MCF 10A (cell line): ENCODE results near the gene GBA2. TPM values are rescaled to one million over a fixed set of nuclear protein-coding genes. Genes with fewer than 3 reads are reported as not detected.
A peak's percentile ranks its signal among the peaks of the same experiment; 100 is the strongest.

Source experiments
- BruUV-seq: library from RNA; stranded (reverse); fragments of 400-500 nt; replicated peaks from 2 replicates; lab custom pipeline; 2021; lab: Mats Ljungman, UMichigan
- CTCF ChIA-PET: fragments of 300-600 bp; sonication (Branson Sonifier 250); formaldehyde crosslinking; extraction: SDS; loops from one replicate; lab custom pipeline; 2021; ENCODE audit warnings: antibody characterized with exemption, inconsistent platforms; lab: Yijun Ruan, JAX
- POLR2A ChIA-PET: fragments of 300-600, 350-650 bp; sonication (Branson Sonifier 250); formaldehyde crosslinking; extraction: SDS; loops from one replicate; lab custom pipeline; 2020; ENCODE audit warnings: antibody characterized with exemption, inconsistent platforms; lab: Yijun Ruan, JAX
- DNase-seq: peaks from one replicate; pipeline ENCODE4 v3.0.0-alpha.2; 2018; ENCODE audit not compliant: unreplicated experiment
- H3K27ac Mint-ChIP-seq: one replicate; pipeline ENCODE4 v1.8.0; 2022; ENCODE audit warnings: mild to moderate bottlenecking, low read depth, mixed read lengths; ENCODE audit not compliant: unreplicated experiment
- H3K27me3 Mint-ChIP-seq: one replicate; pipeline ENCODE4 v1.8.0; 2022; ENCODE audit warnings: mixed read lengths; ENCODE audit not compliant: insufficient read depth, unreplicated experiment
- H3K36me3 Mint-ChIP-seq: one replicate; pipeline ENCODE4 v1.8.0; 2022; ENCODE audit warnings: mild to moderate bottlenecking, moderate library complexity, mixed read lengths; ENCODE audit not compliant: insufficient read depth, unreplicated experiment
- H3K4me1 Mint-ChIP-seq: one replicate; pipeline ENCODE4 v1.8.0; 2022; ENCODE audit warnings: mixed read lengths; ENCODE audit not compliant: insufficient read depth, unreplicated experiment
- H3K4me3 Mint-ChIP-seq: one replicate; pipeline ENCODE4 v1.8.0; 2022; ENCODE audit warnings: mild to moderate bottlenecking, moderate library complexity, mixed read lengths; ENCODE audit not compliant: unreplicated experiment
- H3K9me3 Mint-ChIP-seq: one replicate; pipeline ENCODE4 v1.8.0; 2022; ENCODE audit warnings: mixed read lengths; ENCODE audit not compliant: unreplicated experiment
- intact Hi-C: fragments of 100-400 bp; cut with micrococcal nuclease; formaldehyde crosslinking; loops from 2 replicates; pipeline ENCODE4 v1.14.1; 2022
- total RNA-seq: library from RNA; stranded (reverse); gene quantifications from 2 replicates; pipeline ENCODE4 v1.2.3, GENCODE V29; 2022
- TF ChIP-seq, protein P1 (sequence below): fragments of 200-600 bp; IDR thresholded peaks from one replicate; pipeline ENCODE4 v1.8.0; 2022; ENCODE audit warnings: antibody characterized with exemption, mild to moderate bottlenecking; ENCODE audit not compliant: unreplicated experiment

The GBA2 gene
- total RNA-seq, 1 experiment from 2014 or later, result 51.3 TPM

DNA sequence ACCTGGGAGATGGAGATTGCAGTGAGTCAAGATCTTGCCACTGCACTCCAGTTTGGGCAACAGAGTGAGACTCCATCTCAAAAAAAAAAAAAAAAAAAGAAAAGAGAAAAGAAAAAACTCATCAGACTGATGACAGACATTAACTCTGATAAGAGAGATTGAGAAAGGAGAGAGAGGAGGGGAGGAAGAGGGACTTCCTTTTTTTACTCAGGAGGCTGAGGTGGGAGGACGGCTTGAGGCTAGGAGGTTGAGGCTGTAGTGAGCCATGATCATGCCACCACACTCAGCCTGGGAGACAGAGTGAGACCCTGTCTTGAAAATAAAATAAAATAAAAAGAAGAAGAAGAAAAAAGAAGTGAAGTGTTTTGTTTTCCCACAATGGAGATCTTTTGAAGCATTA is 14.8 kb upstream of the GBA2 start:
- POLR2A ChIA-PET, result interaction anchor here (0.6 to 2.2 kb wide), 2 partner anchors 9 to 16 kb away, joined by 3 to 5 read pairs; no protein-coding TSS in a partner anchor
- no peaks in the 10 kb centered on the region for H3K27me3 Mint-ChIP-seq
- H3K4me1 Mint-ChIP-seq, result peaks cover 9% of the 10 kb centered on the region
- TF ChIP-seq, protein P1, sequence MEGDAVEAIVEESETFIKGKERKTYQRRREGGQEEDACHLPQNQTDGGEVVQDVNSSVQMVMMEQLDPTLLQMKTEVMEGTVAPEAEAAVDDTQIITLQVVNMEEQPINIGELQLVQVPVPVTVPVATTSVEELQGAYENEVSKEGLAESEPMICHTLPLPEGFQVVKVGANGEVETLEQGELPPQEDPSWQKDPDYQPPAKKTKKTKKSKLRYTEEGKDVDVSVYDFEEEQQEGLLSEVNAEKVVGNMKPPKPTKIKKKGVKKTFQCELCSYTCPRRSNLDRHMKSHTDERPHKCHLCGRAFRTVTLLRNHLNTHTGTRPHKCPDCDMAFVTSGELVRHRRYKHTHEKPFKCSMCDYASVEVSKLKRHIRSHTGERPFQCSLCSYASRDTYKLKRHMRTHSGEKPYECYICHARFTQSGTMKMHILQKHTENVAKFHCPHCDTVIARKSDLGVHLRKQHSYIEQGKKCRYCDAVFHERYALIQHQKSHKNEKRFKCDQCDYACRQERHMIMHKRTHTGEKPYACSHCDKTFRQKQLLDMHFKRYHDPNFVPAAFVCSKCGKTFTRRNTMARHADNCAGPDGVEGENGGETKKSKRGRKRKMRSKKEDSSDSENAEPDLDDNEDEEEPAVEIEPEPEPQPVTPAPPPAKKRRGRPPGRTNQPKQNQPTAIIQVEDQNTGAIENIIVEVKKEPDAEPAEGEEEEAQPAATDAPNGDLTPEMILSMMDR, result no peak
- no peaks in the 10 kb centered on the region for H3K9me3 Mint-ChIP-seq
- H3K4me3 Mint-ChIP-seq, result no peak overlapping the region
- CTCF ChIA-PET, result interaction anchor here (0.6 kb wide), 1 partner anchor 119 kb away, joined by 4 read pairs; no protein-coding TSS in a partner anchor
- peaks cover 8% of the 10 kb centered on the region for H3K36me3 Mint-ChIP-seq
- no peak for DNase-seq
- H3K27ac Mint-ChIP-seq, result no peak overlapping the region
- no TSS peak for BruUV-seq
- intact Hi-C loops, result no loop called here

DNA sequence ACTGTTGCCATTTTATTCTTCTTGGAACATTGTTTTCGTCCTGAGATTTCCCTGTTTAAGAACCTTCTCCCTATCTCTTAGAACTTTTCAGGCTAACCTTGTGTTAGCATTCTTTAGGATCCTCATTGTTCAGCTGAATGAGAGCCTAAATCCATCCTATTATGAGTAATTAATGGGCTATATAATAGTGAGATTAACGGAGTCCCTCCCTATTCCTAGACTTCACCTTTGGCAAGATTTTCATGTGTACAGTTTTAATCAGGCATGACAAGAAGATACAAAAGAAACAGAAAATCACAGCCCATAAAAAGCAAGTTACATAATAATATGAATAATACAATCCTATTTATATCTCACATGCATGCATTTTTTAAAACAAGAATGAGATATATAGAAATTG is 14.2 kb upstream of the GBA2 start:
- Mint-ChIP-seq H3K4me3 (no peak overlapping the region), H3K9me3 (no peaks in the 10 kb centered on the region), H3K27ac (no peak overlapping the region), H3K4me1 (peaks cover 13% of the 10 kb centered on the region), H3K27me3 (no peaks in the 10 kb centered on the region), H3K36me3 (peaks cover 8% of the 10 kb centered on the region)
- ChIA-PET CTCF (interaction anchor here (0.7 to 2.0 kb wide), 2 partner anchors 8 to 117 kb away, joined by 6 to 7 read pairs; no protein-coding TSS in a partner anchor), POLR2A (interaction anchor here (0.6 to 4.8 kb wide), 3 partner anchors 8 to 35 kb away, joined by 5 to 24 read pairs (median 7); no protein-coding TSS in a partner anchor)
- intact Hi-C loops, result no loop called here
- no TSS peak for BruUV-seq
- TF ChIP-seq, protein P1, result no peak
- no peak for DNase-seq

DNA sequence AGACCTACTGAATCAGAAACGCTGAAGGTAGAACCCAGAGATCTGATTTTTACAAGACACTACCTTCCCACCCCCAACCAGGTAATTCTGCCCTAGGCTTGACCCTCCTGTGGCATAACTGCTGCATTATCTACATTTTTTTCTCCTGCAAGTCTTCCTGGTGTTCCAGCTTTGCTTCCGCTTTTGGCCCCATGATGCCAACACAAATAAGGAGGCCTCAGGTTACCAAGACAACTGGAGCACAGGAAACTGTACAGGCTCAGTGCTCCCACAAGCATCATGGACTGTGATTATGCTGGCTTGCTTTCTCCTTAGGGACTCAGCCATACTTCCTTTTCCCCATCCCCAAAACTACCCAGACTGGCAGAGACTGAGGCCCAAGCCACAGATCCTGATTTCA is 11.6 kb upstream of the GBA2 start:
- intact Hi-C loops, result no loop called here
- CTCF ChIA-PET, result interaction anchor here (0.5 to 2.0 kb wide), 8 partner anchors 13 to 116 kb away, joined by 3 to 6 read pairs (median 3); no protein-coding TSS in a partner anchor
- BruUV-seq, result no TSS peak

DNA sequence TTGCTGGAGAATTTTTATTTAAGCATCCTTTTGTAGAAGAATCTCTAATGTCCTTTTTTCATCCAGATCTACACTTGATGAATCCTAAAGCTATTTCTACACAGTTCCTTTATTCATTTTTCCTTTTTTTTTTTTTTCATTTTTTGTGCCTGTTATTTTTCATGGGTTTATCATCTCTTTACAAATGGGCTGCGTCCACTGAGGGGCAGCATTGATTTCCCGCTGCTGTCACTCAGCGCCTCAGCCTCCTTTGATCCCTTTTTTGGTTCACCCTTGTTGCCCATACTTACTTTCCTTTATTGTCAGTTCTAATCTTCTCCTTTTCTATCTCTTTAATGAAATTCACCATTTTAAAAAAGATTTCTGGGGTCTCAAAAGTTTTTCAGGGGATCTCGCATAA is 10.8 kb upstream of the GBA2 start:
- TF ChIP-seq, protein P1, result no peak
- no peak for DNase-seq
- Mint-ChIP-seq H3K36me3 (peaks cover 14% of the 10 kb centered on the region), H3K9me3 (no peaks in the 10 kb centered on the region), H3K27me3 (no peaks in the 10 kb centered on the region), H3K4me3 (no peak overlapping the region), H3K27ac (no peak overlapping the region), H3K4me1 (peaks cover 20% of the 10 kb centered on the region)
- intact Hi-C loops, result no loop called here
- POLR2A ChIA-PET, result interaction anchor here (1.2 to 4.9 kb wide), 4 partner anchors 9 to 28 kb away, joined by 4 to 48 read pairs (median 16); partner anchors contain the start of genes CREB3, GBA2, RGP1 and TLN1
- CTCF ChIA-PET, result interaction anchor here (1.3 kb wide), 1 partner anchor 27 kb away, joined by 3 read pairs; no protein-coding TSS in a partner anchor
- no TSS peak for BruUV-seq

More for the DNA sequence above, 11.6 kb upstream of the GBA2 start:
- peaks cover 20% of the 10 kb centered on the region for H3K4me1 Mint-ChIP-seq
- no peaks in the 10 kb centered on the region for H3K27me3 Mint-ChIP-seq
- POLR2A ChIA-PET, result interaction anchor here (0.7 to 4.9 kb wide), 4 partner anchors 9 to 72 kb away, joined by 3 to 48 read pairs (median 16); partner anchors contain the start of genes GBA2 and RGP1
- H3K36me3 Mint-ChIP-seq, result peaks cover 14% of the 10 kb centered on the region
- peak; percentile 59 for DNase-seq
- TF ChIP-seq, protein P1, result no peak
- no peaks in the 10 kb centered on the region for H3K9me3 Mint-ChIP-seq
- H3K4me3 Mint-ChIP-seq, result no peak overlapping the region
- no peak overlapping the region for H3K27ac Mint-ChIP-seq
